Adrenal gland (tissue), 5 donors: ENCODE data around the gene ZNF33B.
"Not testable (repeated sequence)": the region's sequence is repeated elsewhere in the genome, so short reads cannot be mapped to it uniquely, and the experiment has no call there.

Source experiments
- POLR2A ChIP-seq, 2 donors: fragments of 450-650 bp; IDR thresholded peaks; one replicate each; pipeline ENCODE4 v1.6.1; 2017; ENCODE audit warnings: antibody characterized with exemption in 2 of 2, mild to moderate bottlenecking in 2 of 2, moderate library complexity in 1 of 2
- TF ChIP-seq, protein P1 (sequence below), 6 experiments: fragments of 450-650 bp in 4 of 6; fragments of 200-600 bp in 2 of 6; sonication (generic) in 1 of 6; IDR thresholded peaks; 1 replicate in 5 of 6; 2 replicates in 1 of 6; pipeline versions ENCODE4 v1.5.1 to v1.8.0; 2016 to 2021; ENCODE audit warnings: antibody characterized with exemption in 6 of 6, mild to moderate bottlenecking in 2 of 6, moderate library complexity in 1 of 6
- donor health status: DM: no; HTN: no; CAD: no.

DNA sequence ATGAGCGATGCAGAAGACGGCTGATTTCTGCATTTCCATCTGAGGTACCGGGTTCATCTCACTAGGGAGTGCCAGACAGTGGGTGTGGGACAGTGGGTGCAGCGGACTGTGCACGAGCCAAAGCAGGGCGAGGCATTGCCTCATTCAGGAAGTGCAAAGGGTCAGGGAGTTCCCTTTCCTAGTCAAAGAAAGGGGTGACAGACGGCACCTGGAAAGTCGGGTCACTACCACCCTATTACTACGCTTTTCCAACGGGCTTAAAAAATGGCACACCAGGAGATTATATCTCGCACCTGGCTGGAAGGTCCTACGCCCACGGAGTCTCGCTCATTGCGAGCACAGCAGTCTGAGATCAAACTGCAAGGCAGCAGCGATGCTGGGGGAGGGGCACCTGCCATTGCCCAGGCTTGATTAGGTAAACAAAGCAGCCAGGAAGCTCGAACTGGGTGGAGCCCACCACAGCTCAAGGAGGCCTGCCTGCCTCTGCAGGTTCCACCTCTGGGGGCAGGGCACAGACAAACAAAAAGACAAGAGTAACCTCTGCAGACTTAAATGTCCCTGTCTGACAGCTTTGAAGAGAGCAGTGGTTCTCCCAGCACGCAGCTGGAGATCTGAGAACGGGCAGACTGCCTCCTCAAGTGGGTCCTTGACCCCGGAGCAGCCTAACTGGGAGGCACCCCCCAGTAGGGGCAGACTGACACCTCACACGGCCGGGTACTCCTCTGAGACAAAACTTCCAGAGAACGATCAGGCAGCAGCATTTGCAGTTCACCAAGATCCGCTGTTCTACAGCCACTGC is 27.0 kb upstream of the ZNF33B start:
- TF ChIP-seq, protein P1, sequence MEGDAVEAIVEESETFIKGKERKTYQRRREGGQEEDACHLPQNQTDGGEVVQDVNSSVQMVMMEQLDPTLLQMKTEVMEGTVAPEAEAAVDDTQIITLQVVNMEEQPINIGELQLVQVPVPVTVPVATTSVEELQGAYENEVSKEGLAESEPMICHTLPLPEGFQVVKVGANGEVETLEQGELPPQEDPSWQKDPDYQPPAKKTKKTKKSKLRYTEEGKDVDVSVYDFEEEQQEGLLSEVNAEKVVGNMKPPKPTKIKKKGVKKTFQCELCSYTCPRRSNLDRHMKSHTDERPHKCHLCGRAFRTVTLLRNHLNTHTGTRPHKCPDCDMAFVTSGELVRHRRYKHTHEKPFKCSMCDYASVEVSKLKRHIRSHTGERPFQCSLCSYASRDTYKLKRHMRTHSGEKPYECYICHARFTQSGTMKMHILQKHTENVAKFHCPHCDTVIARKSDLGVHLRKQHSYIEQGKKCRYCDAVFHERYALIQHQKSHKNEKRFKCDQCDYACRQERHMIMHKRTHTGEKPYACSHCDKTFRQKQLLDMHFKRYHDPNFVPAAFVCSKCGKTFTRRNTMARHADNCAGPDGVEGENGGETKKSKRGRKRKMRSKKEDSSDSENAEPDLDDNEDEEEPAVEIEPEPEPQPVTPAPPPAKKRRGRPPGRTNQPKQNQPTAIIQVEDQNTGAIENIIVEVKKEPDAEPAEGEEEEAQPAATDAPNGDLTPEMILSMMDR (IDR thresholded peaks at IDR 0.05), result not testable (repeated sequence)
- not testable (repeated sequence) for TF ChIP-seq POLR2A (IDR thresholded peaks at IDR 0.05)
